ENCODE measurements around the gene GP9.

Gene GP9

DNA sequence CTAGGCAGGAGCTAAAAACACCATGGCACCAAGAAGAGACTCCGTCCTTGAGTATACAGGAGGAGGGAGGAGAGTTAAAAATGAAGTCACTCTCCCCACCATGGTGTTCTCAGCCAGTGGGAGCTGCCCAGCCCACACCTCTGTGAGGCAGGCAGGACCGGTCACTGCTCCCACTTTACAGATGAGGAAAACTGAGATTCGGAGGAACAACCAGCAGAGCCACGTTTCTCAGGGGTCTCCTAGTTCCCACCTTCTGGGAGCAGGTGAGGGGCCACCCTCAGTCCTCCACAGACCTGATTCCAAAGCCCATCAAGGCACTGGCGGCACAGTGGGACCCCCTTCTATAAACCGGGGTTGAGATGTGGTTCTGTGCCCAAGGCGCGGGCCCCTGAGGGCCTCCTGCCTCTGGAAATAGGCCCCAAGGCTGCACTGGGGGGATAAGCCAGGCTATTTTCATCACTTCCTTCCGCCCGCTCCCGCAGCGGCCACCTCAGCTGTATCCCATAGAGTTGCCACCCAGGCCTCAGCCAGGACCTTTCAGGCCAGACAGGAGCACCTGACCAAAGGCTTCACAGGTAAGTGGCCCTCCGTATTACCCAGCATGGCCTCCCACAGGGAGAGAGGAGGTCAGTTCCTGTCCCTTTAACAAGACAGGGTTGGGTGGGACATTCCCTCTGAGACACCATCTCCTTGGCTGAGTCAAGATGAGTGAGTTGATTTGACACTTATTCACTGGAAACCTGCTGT, at the start of gene GP9:
Gene GP9 (plus strand): TSS at position 504 of the 747 bp plus-strand sequence. CDS start 961 bp downstream, outside the sequence.
- no peak for DNase-seq (ENCODE audit: low read depth)

DNA sequence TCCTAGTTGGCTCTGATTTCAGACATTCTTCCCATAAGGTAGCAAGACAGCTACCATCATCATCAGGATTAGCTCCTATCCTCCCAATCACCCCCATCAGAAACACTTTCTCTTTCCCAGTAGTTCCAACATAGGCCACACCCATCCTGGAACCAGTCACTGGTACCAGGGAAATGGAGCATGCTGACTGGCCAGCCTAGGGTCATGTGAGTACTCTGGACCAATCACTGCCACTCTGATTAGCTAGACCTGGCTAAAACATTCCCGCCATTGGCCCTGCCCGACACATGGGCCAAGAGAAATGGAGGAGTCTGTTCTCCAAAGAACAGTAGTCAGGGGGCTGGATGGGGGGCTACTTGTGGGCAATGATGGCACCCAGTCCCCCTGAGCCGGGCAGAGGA, 47.1 kb upstream of the GP9 start:
- DNase-seq (ENCODE audit: low read depth), result no peak

DNA sequence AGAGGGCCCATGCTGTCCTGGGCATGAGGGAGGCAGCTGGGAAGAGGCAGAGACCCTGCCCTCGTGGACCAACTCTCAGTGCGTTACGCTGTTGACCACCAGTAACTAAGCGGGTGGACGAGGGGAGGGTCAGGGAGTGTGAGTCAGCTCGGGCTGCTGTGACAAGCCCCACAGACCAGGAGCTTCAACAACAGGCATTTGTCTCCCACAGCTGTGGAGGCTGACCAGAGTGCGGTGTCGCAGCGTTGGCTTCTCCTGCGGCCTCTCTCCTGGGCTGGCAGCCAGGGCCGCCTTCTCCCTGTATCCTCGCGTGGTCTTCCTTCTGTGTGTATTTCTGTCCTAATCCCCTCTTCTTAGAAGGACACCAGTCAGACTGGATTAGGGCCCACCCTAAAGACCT, 46.4 kb upstream of the GP9 start:
- DNase-seq (ENCODE audit: low read depth), result no peak

DNA sequence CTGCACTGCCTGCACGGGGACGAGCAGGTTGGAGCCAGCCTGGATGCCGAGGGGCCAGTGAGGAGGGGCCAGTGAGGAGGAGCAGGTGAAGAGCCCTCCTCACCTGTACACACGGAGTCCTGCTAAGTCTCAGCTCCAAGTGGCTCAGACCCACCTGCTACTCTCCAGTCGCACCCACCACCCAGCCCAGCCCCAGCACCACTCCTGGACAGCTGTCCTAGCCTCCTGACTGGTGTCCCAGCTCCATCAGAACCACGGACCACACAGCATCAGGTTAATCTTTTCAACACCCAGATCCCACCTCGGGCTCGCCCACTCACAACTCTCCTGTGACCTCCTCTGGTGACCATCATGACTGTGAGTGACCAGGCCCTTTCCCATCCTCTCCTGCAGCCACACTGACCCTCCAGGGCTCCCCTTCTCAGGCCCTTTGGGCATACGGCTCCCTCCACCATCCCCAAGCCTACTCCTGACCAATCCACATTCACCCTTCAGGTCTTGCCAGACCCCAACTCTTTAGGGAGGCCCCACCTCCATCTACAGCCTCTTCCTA, 45.7 kb upstream of the GP9 start:
- DNase-seq (ENCODE audit: low read depth), result no peak

DNA sequence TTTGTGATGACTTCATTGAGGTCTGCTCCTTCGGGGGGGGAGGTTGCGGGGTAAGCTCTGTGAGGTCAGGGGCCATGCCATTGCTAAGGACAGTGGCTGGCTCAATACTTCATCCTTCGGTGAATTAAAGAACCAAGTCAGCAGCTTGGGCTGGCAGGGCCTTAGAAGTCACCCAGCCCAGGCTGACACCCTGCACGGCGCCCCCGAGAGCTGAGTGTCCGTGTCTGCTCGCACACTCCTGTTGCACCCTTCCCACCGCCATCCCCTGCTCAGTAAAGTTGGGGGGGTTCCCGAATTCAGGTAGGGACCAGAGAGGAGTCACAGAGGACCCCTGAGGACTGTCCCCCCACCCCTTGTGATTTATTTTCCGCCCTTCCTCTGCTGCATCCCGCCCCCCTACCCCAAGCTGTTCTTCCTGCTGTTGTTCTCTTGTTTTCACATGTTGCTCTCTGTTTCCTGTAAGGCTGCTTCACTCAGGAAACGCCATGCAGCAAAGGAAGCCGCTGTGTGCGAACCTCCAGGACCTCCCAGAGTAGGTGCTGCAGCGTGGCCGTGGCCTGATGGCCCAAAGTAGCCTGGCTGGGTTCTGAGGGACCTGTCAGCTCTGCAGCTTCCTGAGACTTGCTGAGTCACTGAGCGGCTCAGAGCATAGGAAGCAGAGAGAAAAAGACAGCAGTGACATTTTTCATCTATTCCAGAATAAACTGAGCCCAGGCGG, 45.0 kb upstream of the GP9 start:
- no peak for DNase-seq (ENCODE audit: low read depth)

DNA sequence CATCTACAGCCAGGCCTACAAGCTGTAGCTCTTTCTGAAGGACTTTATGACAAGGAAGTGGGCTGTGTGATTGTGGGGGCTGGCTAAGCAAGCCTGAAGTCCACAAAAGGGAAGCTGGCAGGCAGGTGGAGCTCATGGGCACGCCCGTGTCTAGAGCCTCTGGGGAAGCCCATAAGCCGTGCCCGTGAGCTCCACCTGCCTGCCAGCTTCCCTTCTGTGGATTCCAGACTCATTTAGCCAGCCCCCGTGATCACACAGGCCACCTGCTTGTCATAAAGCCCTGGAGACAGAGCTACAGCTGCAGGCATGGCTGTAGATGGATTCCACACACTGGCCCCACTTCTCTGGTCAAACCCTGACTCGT, 44.2 kb upstream of the GP9 start:
- DNase-seq (ENCODE audit: low read depth), result no peak

DNA sequence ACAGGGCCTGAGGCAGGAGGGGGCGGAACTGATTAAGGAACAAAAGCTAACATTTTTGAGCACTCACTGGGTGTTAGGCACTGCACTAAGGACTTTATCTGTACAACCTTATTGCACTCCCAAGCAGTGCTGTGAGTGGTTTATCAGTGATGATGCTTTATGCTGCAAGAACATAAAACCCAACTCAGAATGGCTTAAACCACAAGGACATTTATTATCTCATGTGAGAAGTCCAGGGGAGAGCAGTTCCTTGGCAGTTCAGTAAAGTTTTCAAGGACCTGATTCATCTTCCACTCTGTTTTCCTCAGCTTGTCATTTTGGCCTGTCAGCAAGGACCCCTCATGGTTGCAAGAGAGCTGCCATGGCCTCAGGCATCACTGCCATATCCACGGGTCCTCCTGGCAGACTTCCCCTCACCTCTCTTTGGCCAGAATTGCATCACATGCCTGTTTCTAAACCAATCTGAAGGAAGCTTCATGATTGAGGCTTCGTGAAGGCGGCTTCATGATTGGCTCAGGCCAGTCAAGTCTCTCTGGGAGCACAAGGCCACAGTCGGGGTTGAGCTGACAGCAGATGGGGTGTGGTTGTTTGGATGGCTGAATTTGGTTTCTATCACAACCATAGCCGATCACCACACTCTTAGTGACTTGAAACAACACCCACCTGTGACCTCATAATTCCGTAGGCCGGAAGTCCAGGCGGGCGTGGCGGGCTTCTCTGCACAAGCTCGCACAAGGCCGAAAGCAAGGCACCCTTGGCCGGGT, 43.7 kb upstream of the GP9 start:
- DNase-seq (ENCODE audit: low read depth), result no peak

DNA sequence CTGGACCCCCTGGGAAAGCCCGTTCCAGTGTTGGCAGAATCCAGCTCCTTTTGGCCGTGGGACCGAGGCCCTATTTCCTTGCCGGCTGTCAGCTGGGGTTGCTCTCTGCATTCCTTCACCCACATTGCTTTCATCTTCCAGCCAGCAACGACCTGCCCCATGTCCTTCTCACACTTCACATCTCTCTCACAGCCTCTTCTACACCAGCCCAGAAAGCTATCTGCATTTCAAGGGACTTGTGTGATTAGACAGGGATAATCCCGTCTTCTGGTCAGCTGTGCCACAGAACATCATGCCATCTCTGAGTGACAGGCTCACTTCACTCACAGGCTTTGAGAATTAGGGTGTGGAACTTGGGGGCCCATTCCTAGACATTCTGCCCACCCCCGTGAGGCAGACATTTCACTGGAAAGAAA, 43.1 kb upstream of the GP9 start:
- DNase-seq (ENCODE audit: low read depth), result no peak

DNA sequence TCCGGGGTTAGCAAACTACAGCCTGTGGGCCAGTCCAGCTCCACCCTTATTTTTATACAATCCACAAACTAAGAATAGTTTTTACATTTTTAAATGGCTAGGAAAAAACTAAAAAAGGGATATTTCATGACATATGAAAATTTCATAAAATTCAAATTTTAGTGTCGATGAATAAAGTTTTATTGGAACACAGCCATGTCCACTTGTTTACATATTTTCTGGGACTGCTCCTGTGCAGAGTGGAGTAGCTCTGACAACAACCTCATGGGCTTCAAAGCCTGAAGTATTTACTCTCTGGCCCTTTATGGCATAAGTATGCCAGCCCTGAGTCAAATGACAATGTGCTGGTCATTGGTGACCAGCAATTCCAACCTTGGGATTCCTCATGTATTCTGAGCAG, 42.3 kb upstream of the GP9 start:
- DNase-seq (ENCODE audit: low read depth), result no peak

DNA sequence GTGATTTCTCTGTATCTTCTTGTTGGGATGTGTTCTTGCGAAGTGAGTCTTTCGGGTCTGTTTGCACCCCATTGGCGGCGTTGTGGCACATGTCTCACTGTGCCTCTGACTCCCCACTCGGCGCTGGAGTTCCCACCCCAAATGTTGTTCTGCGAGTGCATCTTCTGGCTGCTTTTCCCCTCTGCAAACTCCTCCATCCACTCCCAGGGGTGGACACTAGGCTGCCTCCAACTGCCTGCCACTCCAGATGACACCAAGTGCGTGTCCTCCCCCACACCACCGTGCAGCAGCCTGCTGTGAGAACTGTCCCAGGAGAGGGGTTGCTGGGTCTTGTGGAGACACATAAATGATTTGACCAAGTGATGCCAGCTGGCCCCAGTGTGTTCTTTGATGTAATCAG, 41.8 kb upstream of the GP9 start:
- no peak for DNase-seq (ENCODE audit: low read depth)

DNA sequence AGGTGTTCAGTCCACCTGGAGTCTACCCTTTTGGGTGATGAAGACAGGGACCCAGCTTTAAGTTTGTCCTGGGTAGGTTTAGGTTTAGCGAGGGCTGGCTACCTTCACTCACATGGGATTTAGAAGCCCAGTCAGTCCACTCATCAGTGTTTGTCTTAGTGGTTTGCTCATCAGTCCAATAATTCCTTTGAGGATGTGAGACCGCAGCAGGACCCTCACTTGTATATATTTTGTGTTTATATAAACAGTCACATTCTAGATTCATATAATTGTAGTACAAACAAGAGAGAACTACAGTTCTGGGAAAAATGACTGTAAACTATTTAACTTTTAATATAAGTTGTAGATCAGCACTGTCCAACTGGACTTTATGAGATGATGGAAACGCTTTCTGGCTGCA, 41.3 kb upstream of the GP9 start:
- DNase-seq (ENCODE audit: low read depth), result no peak

DNA sequence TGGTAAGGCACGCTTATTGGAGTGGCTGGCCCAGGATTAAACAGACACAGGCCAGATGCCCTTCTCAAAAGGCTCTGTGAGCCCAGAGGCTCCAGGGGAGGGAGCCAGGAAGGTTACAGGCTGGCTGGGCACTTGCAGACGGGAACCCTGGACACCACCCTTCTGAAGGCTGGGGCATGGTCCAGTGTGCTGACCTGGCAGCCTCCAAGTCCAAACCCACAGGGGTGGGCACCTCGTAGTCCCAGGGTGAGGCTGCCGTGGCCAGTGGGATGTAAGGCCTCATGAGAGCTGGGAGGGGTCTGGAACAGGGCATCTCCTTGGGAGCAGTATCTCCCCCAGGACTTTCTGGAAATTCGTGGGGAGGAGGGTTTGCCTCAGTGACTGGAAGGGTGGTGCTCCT, 39.9 kb upstream of the GP9 start:
- no peak for DNase-seq (ENCODE audit: low read depth)

DNA sequence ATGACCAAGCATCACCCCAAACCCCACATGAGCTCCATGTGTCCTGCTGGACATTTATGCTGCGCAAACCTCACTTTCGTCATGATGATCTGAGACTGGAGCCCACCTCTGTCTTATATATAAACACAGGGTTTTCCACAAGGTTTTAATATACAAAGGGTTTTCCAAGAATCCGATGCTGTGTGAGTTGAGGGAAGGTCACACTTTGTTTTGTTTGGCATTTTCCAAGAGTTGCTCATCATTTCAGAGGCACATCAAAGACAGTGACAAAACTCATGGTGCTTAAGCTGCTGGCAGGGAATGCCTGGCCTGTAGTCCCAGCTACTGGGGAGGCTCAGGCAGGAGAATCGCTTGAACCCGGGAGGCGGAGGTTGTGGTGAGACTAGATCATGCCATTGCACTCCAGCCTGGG, 39.4 kb upstream of the GP9 start:
- no peak for DNase-seq (ENCODE audit: low read depth)

DNA sequence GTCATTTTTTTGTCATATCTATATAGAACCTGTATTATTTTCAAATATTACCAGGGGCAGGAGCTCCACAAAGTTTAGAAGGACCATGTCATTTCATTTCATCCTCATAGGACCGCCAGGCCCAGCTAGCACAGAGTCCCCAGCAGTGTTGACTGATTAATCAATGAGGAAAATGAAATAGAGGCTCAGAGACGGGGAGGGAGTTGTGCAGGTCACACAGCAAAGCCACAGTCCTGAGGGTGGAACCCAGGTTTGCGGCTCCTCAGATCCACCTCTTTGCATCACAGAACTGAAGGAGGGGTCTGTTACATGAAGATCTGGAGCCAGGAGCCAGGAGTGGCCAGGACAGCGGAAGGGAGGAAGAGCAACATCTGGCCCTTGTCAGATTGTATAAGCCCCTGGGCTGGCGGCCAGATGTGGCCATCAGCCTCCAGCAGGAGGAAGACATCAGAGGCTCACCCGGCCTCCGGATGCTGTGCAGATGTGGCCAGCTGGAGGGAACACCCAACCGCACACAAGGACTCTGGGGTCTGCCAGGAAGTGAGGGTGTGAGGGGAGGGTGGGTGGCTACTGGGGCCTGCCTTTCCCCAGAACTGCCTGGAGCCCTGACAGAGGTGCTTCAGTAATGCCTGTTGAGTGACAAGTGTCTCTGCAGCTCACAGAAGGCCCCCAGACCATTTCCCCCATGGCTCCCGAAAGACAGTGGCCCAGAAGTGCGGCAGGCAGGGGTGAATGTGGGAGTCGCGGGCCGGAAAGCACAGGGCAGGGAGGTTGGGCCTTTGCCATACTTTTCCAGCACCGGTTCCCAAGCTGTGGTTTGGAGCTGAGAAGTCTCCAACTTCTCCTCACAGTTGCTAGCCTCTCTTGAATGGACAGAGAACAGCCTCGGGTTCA, 38.2 kb upstream of the GP9 start:
- no peak for DNase-seq (ENCODE audit: low read depth)

DNA sequence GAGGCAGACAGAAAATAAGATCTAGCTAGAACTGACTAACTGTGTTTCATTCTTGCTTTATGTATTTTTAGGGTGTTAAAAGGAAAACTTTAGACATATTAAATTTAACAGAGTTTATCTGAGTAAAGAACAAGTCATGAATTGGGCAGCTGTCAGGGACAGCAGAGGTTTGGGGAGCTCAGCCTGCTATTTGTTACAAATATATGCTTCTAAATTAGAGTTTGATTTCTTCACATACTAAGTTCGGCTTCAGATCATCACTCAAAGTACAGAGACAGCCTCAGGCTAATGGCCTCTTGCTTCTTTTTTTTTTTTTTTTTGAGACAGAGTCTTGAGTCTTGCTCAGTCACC, 37.6 kb upstream of the GP9 start:
- no peak for DNase-seq (ENCODE audit: low read depth)

DNA sequence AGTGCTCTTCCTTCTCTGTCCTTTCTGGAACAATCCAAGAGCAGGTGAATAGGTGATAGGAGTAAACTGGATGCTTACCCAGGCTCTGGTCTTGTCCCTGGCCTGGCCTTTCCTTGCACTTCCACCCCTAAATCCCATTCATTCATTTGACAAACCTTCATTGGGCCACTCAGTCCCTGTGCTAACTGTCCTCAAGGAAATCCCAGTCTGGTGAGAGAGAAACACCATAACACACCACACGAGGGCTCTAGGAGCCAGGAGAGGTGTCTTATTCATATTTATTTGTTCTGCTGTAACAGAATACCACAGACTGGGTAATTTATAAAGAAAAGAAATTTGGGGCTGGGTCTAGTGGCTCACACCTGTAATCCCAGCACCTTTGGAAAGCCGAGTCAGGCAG, 36.7 kb upstream of the GP9 start:
- no peak for DNase-seq (ENCODE audit: low read depth)

DNA sequence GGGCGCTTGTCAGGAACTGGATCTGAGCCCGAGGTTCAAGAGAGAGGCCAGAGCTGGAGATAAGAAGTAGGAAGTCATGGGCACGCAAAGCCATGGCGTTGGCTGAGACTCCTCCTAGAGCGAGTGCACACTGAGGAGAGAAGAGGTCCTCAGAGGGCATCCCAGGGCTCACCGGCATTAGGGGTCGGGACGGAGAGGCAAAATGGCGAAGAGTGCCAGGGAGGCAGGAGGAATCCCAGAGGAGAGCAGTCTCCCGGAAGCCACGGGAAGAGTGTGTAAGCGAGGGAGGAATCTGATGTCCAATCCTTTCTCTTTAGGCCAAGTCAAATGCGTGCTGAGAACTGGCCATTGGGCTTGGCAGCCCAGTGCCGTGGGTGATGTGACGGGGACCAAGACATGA, 35.5 kb upstream of the GP9 start:
- no peak for DNase-seq (ENCODE audit: low read depth)

DNA sequence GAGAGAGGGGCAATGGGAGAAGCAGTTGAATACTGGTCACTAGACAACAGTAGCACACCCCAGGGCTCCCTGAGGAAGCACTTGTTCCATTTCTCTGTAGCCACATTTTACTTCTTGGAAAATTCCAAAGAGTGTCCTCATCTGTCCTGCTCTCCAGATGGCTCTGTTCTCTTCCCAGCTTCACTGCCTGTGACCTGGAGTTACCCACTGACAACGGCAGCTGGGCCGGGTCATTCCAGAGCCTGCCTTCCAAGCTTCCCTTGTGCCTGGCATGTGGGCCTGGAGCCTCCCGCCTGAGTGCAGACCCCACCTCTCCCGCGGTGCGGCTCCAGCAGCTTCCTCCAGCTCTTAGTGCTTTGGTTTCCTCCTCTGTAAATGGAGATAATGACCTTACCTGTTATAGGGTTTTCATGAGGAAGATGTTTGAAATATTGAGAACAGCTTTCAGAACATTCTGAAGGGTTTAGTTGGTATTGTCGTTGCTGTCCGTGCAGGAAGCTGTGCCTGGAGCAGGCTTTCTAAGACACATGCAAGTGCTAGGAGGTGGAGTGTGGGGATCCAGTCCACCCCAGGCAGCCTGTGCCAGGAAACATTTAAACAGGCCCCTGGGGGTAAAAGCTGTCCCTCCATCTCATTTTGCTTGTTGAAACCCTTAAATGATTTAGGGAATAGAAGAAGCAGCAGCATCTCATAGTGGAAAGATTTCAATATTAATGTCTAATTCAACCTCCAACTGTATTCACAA, 34.7 kb upstream of the GP9 start:
- no peak for DNase-seq (ENCODE audit: low read depth)

DNA sequence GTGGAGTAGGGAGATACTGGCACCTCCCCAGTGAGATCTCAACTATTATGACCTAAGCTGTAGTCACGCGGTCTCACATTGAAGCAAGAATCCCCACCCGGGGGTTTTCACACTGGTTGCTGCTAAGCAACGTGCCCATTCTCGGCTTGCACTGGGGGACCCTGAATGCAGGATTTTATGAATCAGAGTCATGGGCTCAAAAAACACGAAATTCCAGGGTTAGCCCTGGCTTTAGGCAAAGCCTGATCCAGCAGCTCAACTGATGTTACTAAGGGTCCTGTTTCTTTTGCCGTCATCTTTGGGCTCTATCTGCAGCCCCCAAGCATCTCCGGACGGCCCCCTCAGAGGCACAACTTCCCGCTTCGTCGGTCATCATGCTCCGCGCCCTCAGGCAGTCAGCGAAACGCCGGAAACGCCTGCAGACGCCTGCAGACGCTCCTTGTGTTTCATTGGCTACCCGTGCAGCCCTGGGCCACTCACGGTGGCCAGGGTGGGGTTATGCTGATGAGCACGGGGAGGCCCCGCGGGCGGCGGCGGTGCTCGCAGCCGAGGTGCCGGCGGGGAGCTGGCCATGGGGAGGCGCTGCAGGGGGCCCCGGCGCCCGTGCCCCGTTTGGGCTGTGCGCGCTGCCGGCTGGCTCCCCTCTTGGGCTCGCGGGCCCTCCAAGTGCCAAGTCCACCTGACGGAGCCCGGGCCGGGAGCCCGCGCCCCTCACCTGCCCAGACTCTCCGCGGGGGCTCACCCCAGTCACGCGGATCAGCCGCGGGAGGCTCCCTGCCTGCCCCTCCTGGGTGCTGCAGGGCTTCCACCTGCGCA, 33.6 kb upstream of the GP9 start:
- DNase-seq (ENCODE audit: low read depth), result peak; percentile 31

DNA sequence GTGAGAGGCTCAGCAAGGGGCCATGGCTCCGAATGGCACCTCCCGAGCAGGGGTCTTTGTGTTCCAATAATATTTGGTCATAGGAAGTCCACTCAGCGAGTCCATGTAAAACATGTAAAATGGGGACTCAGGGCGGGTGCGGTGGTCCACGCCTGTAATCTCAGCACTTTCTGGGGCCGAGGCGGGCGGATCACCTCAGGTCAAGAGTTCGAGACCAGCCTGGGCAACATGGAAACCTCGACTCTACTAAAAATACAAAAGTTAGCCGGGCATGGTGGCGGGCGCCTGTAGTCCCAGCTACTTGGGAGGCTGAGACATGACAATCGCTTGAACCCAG, 33.1 kb upstream of the GP9 start:
- no peak for DNase-seq (ENCODE audit: low read depth)

All from GM04504 (cell line).